ENCODE results near the gene STUM. TPM values are rescaled to one million over a fixed set of nuclear protein-coding genes. Genes with fewer than 3 reads are reported as not detected.
"Not testable (repeated sequence)": the region's sequence is repeated elsewhere in the genome, so short reads cannot be mapped to it uniquely, and the experiment has no call there.

Gene STUM
- total RNA-seq = 0.38 and 0.55 TPM in 2 replicates
- long read RNA-seq = 0 reads

GRCh38 chr1:226548256-226549093, at the start of gene STUM:
Gene STUM, plus strand, starts transcription at chr1:226548764. Its CDS starts 141 bp downstream, at chr1:226548905.
- Mint-ChIP-seq H3K27ac (peak within 1 kb of the TSS; percentile 59), H3K4me3 (ENCODE audit: low read depth) (peak within 1 kb of the TSS; percentile 59), H3K36me3 (ENCODE audit: insufficient read depth) (no peaks in the 10 kb centered on the region), H3K4me1 (ENCODE audit: low read depth) (peaks cover 3% of the 10 kb centered on the region), H3K27me3 (peaks cover 71% of the 10 kb centered on the region), H3K9me3 (ENCODE audit: low read depth) (no peaks in the 10 kb centered on the region)
- DNase-seq (ENCODE audit: low spot score, unreplicated experiment) = peak; percentile 27
- TF ChIP-seq CTCF (IDR thresholded peaks at IDR 0.05; ENCODE audit: unreplicated experiment) = no peak

GRCh38 chr1:226499699-226500098, 48.9 kb upstream of the STUM start:
- not testable (repeated sequence) for H3K4me3 Mint-ChIP-seq (ENCODE audit: low read depth); H3K36me3 Mint-ChIP-seq (ENCODE audit: insufficient read depth); H3K27ac Mint-ChIP-seq; H3K4me1 Mint-ChIP-seq (ENCODE audit: low read depth); H3K9me3 Mint-ChIP-seq (ENCODE audit: low read depth); DNase-seq (ENCODE audit: low spot score, unreplicated experiment)
- peaks cover 20% of the 10 kb centered on the region for H3K27me3 Mint-ChIP-seq

DNA sequence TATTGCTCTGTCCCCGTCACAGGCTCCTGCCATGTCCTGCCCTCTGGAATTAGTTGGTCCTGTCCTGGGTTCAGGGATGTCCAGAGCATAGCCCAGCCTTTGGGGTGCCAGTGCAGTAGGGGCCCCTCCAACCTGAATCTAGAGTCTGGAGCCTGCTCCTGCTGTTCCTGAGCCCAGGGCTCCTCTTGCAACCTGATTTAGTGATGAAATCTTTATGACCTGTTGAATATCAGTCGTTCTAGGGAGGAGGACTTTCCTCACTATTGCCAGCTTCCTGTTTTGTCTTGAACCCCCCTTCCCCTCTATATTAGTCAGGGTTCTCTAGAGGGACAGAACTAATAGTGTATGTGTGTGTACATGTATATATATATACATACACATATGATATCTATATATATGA, 42.5 kb upstream of the STUM start:
- no peak for DNase-seq (ENCODE audit: low spot score, unreplicated experiment)
- H3K36me3 Mint-ChIP-seq (ENCODE audit: insufficient read depth) = no peaks in the 10 kb centered on the region
- H3K9me3 Mint-ChIP-seq (ENCODE audit: low read depth) = no peaks in the 10 kb centered on the region
- H3K27ac Mint-ChIP-seq = no peak overlapping the region
- no peak overlapping the region for H3K4me3 Mint-ChIP-seq (ENCODE audit: low read depth)
- TF ChIP-seq CTCF (IDR thresholded peaks at IDR 0.05; ENCODE audit: unreplicated experiment) = no peak
- H3K27me3 Mint-ChIP-seq = peaks cover 25% of the 10 kb centered on the region
- H3K4me1 Mint-ChIP-seq (ENCODE audit: low read depth) = no peaks in the 10 kb centered on the region

GRCh38 chr1:226506921-226507320, 41.6 kb upstream of the STUM start:
- no peak for TF ChIP-seq CTCF (IDR thresholded peaks at IDR 0.05; ENCODE audit: unreplicated experiment)
- Mint-ChIP-seq H3K36me3 (ENCODE audit: insufficient read depth) (no peaks in the 10 kb centered on the region), H3K4me1 (ENCODE audit: low read depth) (peaks cover under 1% of the 10 kb centered on the region), H3K27me3 (peaks cover 25% of the 10 kb centered on the region), H3K27ac (no peak overlapping the region), H3K4me3 (ENCODE audit: low read depth) (no peak overlapping the region), H3K9me3 (ENCODE audit: low read depth) (no peaks in the 10 kb centered on the region)
- no peak for DNase-seq (ENCODE audit: low spot score, unreplicated experiment)

DNA sequence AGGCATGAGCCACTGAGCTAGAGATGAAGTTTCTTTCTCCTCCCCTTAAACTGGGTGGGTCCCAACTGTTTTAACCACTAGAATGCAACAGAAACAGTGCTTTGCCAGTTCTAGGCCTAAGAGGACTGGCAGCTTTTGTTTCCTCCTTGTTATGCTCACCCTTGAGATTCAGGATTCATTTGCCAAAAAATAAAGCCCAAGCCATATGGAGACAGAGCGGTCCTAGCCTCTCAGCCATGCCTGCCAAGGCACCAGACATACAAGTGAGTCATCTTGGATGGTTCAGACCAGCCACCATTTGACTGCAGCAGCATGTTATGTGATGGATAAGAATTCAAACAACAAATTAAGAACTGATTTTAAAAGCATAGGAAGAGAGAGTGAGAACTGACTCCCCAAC, 38.1 kb upstream of the STUM start:
- TF ChIP-seq CTCF (IDR thresholded peaks at IDR 0.05; ENCODE audit: unreplicated experiment) = no peak
- peaks cover 8% of the 10 kb centered on the region for H3K27me3 Mint-ChIP-seq
- no peaks in the 10 kb centered on the region for H3K9me3 Mint-ChIP-seq (ENCODE audit: low read depth)
- H3K4me3 Mint-ChIP-seq (ENCODE audit: low read depth) = no peak overlapping the region
- no peak overlapping the region for H3K27ac Mint-ChIP-seq
- no peaks in the 10 kb centered on the region for H3K36me3 Mint-ChIP-seq (ENCODE audit: insufficient read depth)
- H3K4me1 Mint-ChIP-seq (ENCODE audit: low read depth) = peaks cover 2% of the 10 kb centered on the region
- DNase-seq (ENCODE audit: low spot score, unreplicated experiment) = no peak

GRCh38 chr1:226511296-226511695, 37.3 kb upstream of the STUM start:
- H3K27me3 Mint-ChIP-seq = peaks cover 6% of the 10 kb centered on the region
- H3K27ac Mint-ChIP-seq = no peak overlapping the region

More at GRCh38 chr1:226511296-226511695, 37.3 kb upstream of the STUM start:
- Mint-ChIP-seq H3K36me3 (ENCODE audit: insufficient read depth) (no peaks in the 10 kb centered on the region), H3K4me1 (ENCODE audit: low read depth) (peaks cover 2% of the 10 kb centered on the region), H3K4me3 (ENCODE audit: low read depth) (no peak overlapping the region), H3K9me3 (ENCODE audit: low read depth) (no peaks in the 10 kb centered on the region)
- DNase-seq (ENCODE audit: low spot score, unreplicated experiment) = no peak
- no peak for TF ChIP-seq CTCF (IDR thresholded peaks at IDR 0.05; ENCODE audit: unreplicated experiment)
